ENCODE measurements around the gene NOTCH1. TPM values are rescaled to one million over a fixed set of nuclear protein-coding genes. Genes with fewer than 3 reads are reported as not detected.

The NOTCH1 gene
- total and polyA plus RNA-seq, 2 donors (not counting 1 experiment from before 2014, with no cell fraction given) = 3.3 to 10.9 TPM

- TF ChIP-seq EZH2 (IDR thresholded peaks at IDR 0.05; ENCODE audit: low read length, missing control alignments) = no peak
- TF ChIP-seq, protein P1, sequence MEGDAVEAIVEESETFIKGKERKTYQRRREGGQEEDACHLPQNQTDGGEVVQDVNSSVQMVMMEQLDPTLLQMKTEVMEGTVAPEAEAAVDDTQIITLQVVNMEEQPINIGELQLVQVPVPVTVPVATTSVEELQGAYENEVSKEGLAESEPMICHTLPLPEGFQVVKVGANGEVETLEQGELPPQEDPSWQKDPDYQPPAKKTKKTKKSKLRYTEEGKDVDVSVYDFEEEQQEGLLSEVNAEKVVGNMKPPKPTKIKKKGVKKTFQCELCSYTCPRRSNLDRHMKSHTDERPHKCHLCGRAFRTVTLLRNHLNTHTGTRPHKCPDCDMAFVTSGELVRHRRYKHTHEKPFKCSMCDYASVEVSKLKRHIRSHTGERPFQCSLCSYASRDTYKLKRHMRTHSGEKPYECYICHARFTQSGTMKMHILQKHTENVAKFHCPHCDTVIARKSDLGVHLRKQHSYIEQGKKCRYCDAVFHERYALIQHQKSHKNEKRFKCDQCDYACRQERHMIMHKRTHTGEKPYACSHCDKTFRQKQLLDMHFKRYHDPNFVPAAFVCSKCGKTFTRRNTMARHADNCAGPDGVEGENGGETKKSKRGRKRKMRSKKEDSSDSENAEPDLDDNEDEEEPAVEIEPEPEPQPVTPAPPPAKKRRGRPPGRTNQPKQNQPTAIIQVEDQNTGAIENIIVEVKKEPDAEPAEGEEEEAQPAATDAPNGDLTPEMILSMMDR (conservative IDR thresholded peaks at IDR 0.05 in 1 of 2, IDR thresholded peaks at IDR 0.05 in 1 of 2; ENCODE audit: low read depth in 1 of 2, low read length in 2 of 2) = no peak
- Histone ChIP-seq H3K36me3 (ENCODE audit: control insufficient read depth, insufficient read depth, low read length) (peaks cover 49% of the 10 kb centered on the region), H3K79me2 (ENCODE audit: control insufficient read depth, insufficient read depth, low read length) (no peaks in the 10 kb centered on the region), H3K27ac (ENCODE audit: insufficient read depth, low read length) (no peak overlapping the region), H3K4me3 (replicated peaks in 1 of 4; ENCODE audit: control extremely low read depth in 1 of 4, insufficient read depth in 1 of 4, low read depth in 3 of 4, low read length in 4 of 4) (no peak overlapping the region), H3K9me3 (ENCODE audit: control insufficient read depth, insufficient read depth, low read depth, low read length) (no peaks in the 10 kb centered on the region), H3K9ac (ENCODE audit: insufficient read depth, low read length) (no peak overlapping the region), H3K4me2 (ENCODE audit: extremely low read depth, insufficient read depth, low read length) (no peak overlapping the region), H3K4me1 (ENCODE audit: control insufficient read depth, extremely low read depth, insufficient read depth, low read length) (no peaks in the 10 kb centered on the region), H3K27me3 (ENCODE audit: control insufficient read depth, insufficient read depth, low read length) (no peaks in the 10 kb centered on the region), H4K20me1 (ENCODE audit: control insufficient read depth, extremely low read depth, insufficient read depth, low read length) (no peaks in the 10 kb centered on the region), H2AFZ (ENCODE audit: low read length) (no peak overlapping the region)
- no peak for DNase-seq (ENCODE audit: low read depth in 2 of 2)
Measured at GRCh38 chr9:136455043-136456002, 90.5 kb downstream of the NOTCH1 start.

GRCh38 chr9:136454026-136454796, 91.6 kb downstream of the NOTCH1 start:
- H4K20me1 ChIP-seq (ENCODE audit: control insufficient read depth, extremely low read depth, insufficient read depth, low read length) = no peaks in the 10 kb centered on the region
- H3K27me3 ChIP-seq (ENCODE audit: control insufficient read depth, insufficient read depth, low read length) = no peaks in the 10 kb centered on the region
- no peak overlapping the region for H3K27ac ChIP-seq (ENCODE audit: insufficient read depth, low read length)
- no peak overlapping the region for H2AFZ ChIP-seq (ENCODE audit: low read length)
- no peak overlapping the region for H3K4me3 ChIP-seq (replicated peaks in 1 of 4; ENCODE audit: control extremely low read depth in 1 of 4, insufficient read depth in 1 of 4, low read depth in 3 of 4, low read length in 4 of 4)
- H3K9me3 ChIP-seq (ENCODE audit: control insufficient read depth, insufficient read depth, low read depth, low read length) = no peaks in the 10 kb centered on the region
- no peak for DNase-seq (ENCODE audit: low read depth in 2 of 2)
- TF ChIP-seq, protein P1 (conservative IDR thresholded peaks at IDR 0.05 in 1 of 2, IDR thresholded peaks at IDR 0.05 in 1 of 2; ENCODE audit: low read depth in 1 of 2, low read length in 2 of 2) = no peak
- no peak for TF ChIP-seq EZH2 (IDR thresholded peaks at IDR 0.05; ENCODE audit: low read length, missing control alignments)
- H3K4me1 ChIP-seq (ENCODE audit: control insufficient read depth, extremely low read depth, insufficient read depth, low read length) = no peaks in the 10 kb centered on the region
- peaks cover 42% of the 10 kb centered on the region for H3K36me3 ChIP-seq (ENCODE audit: control insufficient read depth, insufficient read depth, low read length)
- H3K79me2 ChIP-seq (ENCODE audit: control insufficient read depth, insufficient read depth, low read length) = no peaks in the 10 kb centered on the region
- no peak overlapping the region for H3K4me2 ChIP-seq (ENCODE audit: extremely low read depth, insufficient read depth, low read length)
- no peak overlapping the region for H3K9ac ChIP-seq (ENCODE audit: insufficient read depth, low read length)

- H3K4me3 ChIP-seq (replicated peaks in 1 of 4; ENCODE audit: control extremely low read depth in 1 of 4, insufficient read depth in 1 of 4, low read depth in 3 of 4, low read length in 4 of 4) = no peak overlapping the region
- TF ChIP-seq EZH2 (IDR thresholded peaks at IDR 0.05; ENCODE audit: low read length, missing control alignments) = no peak
- H3K9me3 ChIP-seq (ENCODE audit: control insufficient read depth, insufficient read depth, low read depth, low read length) = no peaks in the 10 kb centered on the region
- H3K27ac ChIP-seq (ENCODE audit: insufficient read depth, low read length) = no peak overlapping the region
- peaks cover 40% of the 10 kb centered on the region for H3K36me3 ChIP-seq (ENCODE audit: control insufficient read depth, insufficient read depth, low read length)
- no peaks in the 10 kb centered on the region for H3K27me3 ChIP-seq (ENCODE audit: control insufficient read depth, insufficient read depth, low read length)
- H3K79me2 ChIP-seq (ENCODE audit: control insufficient read depth, insufficient read depth, low read length) = no peaks in the 10 kb centered on the region
- H2AFZ ChIP-seq (ENCODE audit: low read length) = no peak overlapping the region
- H3K9ac ChIP-seq (ENCODE audit: insufficient read depth, low read length) = no peak overlapping the region
- no peak overlapping the region for H3K4me2 ChIP-seq (ENCODE audit: extremely low read depth, insufficient read depth, low read length)
- DNase-seq (ENCODE audit: low read depth in 2 of 2) = no peak
- H3K4me1 ChIP-seq (ENCODE audit: control insufficient read depth, extremely low read depth, insufficient read depth, low read length) = no peaks in the 10 kb centered on the region
- no peaks in the 10 kb centered on the region for H4K20me1 ChIP-seq (ENCODE audit: control insufficient read depth, extremely low read depth, insufficient read depth, low read length)
Measured at GRCh38 chr9:136453326-136453725, 92.5 kb downstream of the NOTCH1 start.
